HG02588 (cell line): ENCODE results near the gene USP47.

Source experiments
- ATAC-seq: cut with Tn5 transposase; IDR thresholded peaks from one replicate; pipeline ENCODE4 v1.9.1; 2021; ENCODE audit warnings: mild to moderate bottlenecking, moderate library complexity; ENCODE audit not compliant: unreplicated experiment

USP47 gene

DNA sequence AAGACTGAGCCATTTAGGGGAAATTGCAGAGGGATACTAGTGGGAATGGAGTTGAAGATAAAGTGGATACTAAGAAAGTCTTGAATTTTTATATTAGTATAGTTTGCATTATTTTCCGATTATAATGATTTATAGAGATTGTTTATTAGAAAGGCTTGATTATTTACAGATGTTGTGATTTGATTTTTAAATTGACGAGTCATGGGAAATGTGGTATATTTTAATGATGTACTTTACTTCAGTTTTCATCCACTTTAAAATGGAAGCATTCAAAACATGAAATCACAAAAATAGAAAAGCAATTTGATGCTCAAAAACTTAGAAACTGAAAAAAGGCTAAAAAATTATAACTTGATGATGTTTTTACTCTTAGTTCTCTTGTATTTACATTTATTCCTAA lies 21.2 kb downstream of the USP47 start:
- ATAC-seq = no peak

DNA sequence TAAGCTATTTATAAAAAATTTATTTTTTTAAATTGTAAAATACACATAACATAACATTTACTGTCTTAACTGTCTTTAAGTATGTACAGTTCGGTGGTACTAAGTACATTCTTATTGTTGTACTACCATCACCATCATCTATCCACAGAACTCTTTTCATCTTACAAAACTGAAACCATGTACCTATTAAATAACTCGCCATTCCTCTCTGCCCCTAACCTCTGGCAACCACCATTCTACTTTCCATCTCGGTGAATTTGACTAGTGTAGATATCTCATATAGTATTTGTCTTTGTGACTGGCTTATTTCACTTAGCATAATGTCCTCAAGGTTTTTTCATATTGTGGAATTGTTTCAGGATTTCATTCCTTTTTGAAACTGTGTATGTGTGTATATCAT lies 22.6 kb downstream of the USP47 start:
- no peak for ATAC-seq

DNA sequence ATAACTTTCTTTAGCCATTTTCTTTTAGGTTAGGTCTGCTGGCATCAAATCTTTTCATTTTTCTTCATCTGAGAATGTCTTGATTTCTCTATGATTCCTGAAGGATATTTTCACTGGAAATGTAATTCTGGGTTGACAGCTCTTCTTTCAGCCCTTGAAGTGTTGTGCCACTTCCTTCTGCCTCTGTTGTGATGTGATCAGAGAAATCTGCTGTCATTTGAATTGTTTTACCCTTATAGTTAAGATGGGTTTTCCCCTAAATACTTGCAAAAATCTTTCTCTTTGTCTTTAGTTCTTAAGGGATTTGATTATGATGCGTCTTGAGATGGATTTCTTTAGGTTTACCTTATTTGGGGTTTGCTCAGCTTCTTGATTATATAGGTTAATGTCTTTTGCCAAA lies 23.0 kb downstream of the USP47 start:
- ATAC-seq = no peak

DNA sequence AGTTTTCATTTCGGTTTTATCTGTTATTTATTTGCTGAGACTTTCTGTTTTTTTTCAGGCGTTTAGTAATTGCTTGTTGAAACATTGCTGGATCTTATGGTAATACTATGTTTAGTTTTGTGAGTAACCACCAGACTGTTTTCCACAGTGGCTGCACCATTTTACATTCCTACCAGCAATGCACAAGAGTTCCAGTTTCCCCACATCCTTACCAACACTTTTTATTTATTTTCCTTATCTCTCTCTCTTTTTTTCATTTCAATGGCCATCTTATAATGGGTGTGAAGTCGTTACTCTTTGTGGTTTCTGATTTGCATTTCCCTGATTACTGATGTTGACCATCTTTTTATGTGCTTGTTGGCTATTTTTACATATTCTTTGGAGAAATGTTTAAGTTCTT lies 23.7 kb downstream of the USP47 start:
- no peak for ATAC-seq

DNA sequence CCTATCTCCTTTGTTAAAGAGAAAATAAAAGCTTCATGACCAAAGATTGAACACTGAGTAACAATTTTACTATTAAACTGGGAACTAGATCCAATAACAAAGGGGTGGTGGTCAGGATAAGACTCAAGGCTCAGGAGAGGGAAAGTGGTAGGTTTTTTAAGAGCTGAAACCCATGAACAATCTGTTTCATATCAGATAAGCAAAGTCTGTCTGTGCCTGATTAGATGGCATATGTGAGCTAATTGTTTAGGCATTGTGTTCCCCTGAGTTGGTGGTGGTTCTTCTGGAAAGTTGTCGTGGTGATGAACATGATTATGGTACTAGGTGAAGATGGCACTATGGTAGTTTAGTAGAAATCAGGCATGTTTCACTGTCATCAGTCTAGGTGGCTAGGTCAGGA lies 24.4 kb downstream of the USP47 start:
- no peak for ATAC-seq

DNA sequence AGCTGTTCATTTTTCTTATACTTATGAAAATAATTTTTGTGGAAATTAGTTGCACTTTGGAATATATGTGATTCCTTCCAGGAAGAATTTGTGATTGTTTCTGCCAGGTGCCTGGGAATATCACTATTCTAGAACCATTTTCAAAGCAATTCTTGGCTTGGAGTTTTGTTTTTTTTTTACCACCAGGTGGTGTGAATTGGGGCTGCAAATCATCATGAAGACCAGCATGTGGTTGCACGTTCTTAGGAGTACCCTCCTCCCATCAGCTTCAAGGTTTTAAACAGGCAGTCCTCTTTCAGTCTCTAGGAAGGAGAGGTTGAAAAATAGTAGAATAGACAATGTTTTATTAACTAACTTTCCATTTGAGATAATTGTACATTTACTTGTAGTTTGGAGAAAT lies 25.9 kb downstream of the USP47 start:
- no peak for ATAC-seq

DNA sequence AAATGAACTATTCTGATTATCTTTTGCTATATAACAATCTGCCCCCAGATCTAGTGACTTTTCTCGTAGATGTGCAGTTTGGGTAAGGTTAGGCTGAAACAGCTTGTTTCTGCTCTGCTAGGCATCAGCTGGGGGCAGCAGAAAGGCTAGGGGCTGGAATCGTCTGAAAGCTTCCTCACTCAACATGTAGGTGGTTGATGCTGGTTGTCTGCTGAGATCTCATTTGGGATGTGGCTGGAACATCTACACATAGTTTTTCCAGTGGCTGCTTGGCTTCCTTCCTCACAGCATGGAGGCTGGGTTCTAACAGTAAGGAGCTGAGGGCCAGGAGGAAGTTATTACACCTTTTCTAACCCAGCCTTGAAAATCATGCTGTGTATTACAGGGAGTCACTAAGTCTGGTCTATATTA lies 30.2 kb downstream of the USP47 start:
- no peak for ATAC-seq

DNA sequence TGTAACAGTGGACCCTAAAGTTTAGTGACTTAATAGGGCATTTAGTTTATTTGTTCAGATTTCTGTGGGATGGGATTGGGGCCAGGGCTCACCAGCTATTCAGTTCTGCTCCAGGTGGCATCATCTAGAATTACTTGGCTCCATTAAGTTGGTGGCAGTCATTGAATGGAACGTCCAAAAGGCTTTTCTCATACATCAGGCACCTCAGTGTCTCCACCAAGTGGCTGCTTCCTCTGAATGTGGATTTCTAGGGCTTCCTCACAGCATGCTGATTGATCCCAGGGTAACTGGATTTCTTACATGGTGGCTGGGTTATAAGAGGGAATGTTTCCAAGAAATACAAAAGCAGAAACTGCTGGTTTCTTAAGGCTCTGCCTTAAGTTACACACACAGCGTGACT lies 34.7 kb downstream of the USP47 start:
- no peak for ATAC-seq

DNA sequence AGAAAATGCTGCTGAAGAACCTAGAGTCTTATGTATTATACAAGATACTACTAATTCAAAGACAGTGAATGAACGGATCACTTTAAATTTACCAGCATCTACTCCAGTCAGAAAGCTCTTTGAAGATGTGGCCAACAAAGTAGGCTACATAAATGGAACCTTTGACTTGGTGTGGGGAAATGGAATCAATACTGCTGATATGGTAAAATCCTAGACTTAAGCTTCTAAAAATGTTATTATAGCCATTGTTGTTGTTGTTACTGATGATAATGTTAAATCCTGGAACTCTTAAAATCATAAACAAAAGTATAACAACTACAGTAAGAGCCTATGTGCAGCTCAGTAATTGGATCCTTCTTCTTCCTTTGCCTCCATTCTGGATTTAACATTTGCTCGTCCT lies 38.4 kb downstream of the USP47 start:
- ATAC-seq = no peak

DNA sequence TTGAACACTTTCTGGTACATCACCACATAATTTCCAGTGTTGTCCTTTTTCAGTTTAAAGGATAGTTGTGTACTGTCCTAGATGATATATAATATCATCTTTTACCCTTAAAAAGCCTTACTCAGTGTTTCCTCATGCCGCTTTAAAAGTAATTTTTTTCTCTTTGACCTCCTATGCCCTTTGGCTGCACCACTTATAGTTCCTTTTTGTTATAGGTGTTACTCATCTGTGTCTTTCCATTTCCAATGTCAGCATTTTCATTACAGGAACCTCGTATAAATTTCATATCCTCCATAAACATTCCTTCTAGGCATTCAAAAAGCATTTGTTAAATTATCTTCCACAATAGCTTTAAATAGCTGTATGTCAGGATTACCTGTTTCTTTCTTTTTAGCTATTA lies 40.8 kb downstream of the USP47 start:
- ATAC-seq = no peak

DNA sequence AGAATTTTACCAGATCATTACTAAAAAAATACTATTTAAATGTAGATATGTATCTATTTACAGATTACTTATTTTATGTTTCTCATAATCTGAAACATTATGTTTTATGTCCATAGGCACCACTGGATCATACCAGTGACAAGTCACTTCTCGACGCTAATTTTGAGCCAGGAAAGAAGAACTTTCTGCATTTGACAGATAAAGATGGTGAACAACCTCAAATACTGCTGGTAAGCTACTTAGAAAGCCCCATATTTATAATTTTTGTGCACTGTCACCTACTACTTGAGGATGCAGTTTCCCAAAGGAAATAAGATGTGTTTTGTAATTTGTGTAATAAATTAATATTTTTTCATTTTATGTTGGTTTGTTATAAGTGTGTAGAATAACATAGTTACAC lies 42.6 kb downstream of the USP47 start:
- ATAC-seq = no peak

DNA sequence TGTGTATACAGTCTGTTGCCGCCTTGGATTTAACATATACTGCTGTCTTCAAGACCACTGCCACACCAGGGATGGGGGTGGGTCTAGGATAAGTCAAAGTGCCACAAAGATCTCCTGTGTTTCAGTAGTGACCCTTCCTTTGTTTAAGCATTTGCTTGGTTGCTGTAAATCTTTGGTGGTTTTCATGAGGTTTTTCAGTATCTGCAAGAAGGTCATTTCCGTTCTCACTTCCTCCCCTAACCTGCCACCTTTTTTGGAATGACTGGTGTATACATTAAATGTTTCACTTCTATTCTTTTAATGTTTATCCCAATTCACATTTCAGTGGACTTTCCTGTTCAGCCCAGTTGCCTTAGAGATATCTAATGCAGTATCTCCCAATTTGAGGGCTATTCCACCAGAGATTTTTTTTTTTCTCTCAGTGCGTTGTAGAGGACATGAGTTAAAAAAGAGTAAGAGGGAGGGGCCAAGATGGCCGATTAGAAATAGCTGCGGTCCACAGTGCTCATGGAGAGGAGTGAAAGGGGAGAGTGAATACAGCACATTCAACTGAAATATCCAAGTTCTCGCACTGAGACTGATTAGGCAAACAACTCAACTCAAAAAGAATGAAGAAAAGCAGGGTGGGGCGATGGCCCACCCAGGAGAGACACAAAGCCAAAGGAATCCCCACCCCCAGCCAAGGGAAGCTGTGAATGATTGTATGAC lies 43.2 kb downstream of the USP47 start:
- peak; percentile 84 for ATAC-seq

DNA sequence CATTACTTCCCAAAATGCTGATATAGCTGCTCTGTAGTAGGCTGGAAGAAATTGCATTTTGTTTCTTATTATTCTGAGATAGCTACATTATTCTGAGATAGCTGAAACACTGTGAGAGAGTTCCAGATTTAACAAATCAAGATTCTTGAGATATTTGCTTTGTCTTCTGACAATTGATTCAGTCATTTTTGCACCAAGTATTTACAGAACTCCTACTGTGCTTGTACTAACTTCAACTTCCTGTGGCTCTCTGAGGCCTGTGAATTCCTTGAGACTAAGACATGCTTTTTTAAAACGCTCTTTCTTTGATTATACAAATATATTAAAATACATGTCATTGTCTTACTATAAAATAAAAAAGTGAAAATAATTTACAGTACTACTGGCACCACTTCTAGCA lies 52.7 kb downstream of the USP47 start:
- ATAC-seq = no peak

DNA sequence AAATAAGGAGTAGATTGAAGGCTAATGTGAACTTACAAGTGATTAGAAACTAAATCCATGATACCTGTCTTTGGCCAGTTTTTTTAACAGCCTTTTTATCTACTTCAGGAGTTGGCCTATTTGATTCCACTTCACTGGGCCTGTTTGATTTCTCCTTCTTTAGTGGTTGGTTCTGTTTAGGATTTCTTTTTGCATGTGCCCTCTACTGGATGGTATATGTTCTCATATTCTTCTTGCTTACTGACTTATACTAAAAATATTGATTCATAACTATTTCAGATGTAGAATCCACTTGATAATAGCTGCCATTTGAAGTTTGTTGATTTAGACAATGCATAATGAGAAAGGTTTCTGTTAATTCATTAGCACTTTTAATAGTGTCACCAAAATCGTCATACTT lies 53.9 kb downstream of the USP47 start:
- no peak for ATAC-seq

DNA sequence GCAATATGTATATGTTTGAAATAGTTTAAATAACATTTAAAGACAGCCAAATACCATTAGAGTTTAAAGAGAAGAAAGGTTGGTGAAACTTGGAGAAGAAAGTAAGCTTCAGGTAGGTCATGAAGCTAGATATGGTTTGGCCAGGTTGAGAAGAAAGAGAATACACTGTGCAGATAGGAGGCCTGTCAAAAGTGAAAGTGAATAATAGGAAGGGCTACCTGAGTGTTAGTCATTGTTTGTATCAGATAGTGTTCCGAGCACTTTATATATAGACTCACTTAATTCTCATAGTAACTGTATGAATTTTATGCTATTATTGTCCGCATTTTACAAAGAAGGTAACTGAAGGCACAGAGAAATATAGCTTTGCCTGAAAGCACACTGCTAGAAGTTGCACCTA lies 56.9 kb downstream of the USP47 start:
- ATAC-seq = no peak

DNA sequence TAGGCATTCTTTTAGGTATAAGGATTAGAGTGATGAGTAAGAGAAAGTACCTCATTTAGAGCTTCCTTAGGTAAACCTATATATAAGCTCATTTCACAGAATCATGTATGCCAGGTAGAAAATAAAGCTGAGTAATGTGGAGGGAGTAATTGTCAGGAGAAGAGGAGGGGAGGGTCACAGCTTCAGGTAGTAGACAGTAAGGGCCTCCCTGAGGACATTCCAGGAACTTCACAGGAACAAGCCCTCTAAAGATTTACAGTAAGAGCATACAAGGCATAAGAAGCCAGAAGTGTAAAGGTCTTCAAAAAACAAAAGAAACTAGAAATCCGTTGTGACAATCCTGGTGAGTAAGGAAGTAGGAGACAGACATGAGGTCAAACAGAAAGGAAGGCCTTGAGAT lies 57.6 kb downstream of the USP47 start:
- no peak for ATAC-seq

DNA sequence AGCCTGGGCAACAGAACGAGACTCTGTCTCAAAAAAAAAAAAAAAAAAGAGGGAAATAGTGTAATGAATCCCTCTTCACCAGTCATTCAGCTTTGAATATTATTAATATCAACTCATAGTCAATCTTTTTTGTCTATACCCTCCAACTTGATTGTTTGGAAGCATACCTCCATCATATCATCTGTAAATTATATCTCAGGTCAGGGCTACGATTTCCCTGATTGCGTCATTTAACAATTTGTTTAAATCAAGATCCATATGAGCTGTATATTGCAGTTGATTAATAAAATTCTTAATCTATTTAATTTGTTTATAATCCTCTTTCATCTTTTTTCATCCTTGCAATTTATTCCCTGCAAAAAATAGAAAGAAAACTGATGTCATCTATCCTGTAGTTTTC lies 60.2 kb downstream of the USP47 start:
- ATAC-seq = no peak

DNA sequence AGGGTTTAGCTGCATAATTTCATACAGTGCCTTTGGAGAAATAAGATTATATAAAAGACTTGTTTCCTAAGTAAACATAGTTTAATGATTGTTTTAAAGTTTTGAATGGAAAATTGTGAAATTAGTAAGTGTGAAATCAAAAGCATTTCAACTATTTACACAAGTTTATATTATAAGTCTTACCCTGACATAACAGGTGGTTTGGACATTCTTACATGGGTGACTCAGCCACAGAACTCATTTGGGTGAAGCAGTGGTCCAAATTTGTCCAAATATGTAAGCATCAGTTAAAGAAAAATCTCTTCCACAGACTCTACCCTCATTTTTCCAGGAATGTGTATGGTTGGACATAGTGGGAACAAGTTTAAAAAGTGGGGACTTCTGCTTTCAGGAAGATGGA lies 68.0 kb downstream of the USP47 start:
- ATAC-seq = no peak

DNA sequence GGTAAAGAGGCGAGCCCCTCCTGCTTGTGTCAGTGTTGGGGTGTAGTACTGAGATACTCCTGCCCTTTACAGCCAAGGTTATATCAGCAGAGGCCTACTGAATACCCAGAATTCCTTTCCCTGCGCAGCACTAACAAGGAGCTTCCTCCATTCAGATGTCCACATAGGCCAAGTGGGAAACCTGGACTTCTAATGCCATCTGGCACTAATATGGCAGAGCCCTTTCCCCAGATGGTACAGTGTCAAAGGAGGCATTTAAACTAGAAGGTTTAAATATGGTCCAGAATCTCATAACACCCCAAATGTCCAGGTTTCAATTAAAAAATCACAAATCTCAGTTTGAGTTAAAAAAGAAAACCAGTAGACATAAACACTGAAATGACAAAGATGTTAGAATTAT lies 68.8 kb downstream of the USP47 start:
- ATAC-seq = no peak

DNA sequence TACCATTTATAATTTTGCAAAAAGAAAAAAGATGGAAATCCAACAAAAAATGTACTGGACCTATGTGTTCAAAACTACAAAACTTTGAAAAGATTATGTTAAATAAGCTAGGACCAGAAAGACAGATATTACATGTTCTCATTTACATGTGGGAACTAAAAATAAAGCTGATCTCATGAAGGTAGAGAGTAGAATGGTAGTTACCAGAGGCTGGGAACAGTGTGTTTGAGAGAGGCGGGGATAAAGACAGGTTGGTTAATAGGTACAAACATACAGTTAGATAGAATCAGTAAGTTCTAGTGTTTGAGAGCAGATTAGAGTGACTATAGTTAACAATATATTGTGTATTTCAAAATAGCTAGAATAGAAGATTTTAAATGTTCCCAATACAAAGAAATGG lies 71.6 kb downstream of the USP47 start:
- no peak for ATAC-seq

DNA sequence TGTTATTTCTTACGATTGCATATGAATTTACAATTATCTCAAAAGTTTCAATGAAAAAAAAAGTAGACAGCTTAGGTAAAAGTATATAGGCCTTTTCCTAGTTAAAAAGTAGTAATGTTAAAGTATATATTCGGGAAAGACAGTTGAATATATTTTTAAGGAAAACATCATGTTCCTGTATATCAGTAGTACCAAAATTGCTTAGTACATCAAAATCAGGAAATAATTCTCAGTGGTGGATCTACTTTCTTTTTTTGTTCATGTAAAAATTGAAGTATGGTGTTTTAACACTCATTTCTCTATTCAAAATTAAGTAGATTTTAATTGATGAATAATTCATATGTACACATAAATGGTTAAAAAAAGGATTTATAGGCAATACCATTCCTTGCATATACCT lies 73.9 kb downstream of the USP47 start:
- no peak for ATAC-seq

DNA sequence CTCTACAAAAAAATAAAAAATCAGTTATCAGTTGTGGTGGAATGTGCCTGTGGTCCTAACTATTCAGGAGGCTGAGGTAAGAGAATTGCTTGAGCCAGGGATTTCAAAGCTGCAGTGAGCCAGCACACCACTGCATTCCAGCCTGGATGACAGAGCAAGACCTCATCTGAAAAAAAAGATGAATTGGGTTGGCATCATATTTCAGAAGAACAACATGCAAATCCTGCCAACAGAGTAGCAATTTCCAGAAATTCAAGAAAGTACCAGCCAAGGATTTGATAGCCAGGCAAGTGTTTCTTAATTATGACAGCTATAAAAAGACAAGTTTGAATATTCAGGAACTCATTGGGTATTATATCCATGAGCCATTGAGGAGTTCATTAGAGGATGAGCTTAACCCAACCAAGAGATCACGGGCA lies 75.2 kb downstream of the USP47 start:
- ATAC-seq = no peak

DNA sequence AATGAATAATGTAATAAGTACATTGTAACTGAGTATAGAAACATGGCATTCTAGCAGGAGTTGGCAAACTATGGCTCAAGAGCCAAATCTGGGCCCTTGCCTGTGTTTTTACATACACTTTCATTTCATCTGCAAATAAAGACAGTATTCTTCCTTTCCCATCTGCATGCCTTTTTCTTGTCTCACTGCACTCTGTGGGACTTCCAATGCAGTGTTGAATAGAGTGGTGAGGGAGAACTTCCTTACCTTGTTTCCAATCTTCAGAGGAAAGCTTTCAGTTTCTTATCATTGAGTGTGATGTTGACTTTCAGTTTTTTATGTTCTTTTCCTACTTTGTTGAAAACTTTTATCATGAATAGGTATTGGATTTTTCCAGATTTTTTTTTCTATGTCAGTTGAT lies 82.1 kb downstream of the USP47 start:
- no peak for ATAC-seq

DNA sequence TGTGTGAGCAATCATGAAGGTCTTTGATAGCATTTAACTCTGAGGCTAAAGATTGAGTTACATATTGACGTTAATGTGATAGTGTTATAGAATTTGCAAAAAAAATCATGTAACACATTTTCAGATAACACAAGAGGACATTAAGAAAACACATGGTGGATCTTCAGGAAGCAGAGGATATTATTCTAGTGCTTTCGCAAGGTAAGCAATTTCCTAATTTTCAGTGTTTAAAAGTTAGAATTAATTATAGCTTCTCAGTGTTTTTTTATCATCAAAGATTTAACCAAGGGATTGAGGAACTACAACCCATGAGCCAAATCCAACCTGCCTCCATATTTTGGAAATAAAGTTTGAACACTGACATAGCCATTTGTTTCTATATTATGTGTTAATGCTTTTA lies 88.1 kb downstream of the USP47 start:
- ATAC-seq = no peak
